ENCODE results near the gene SAFB2. TPM values are rescaled to one million over a fixed set of nuclear protein-coding genes. Genes with fewer than 3 reads are reported as not detected.
"Not testable (repeated sequence)": the region's sequence is repeated elsewhere in the genome, so short reads cannot be mapped to it uniquely, and the experiment has no call there.

SAFB2 gene
- total RNA-seq, 4 donors from 2014 or later: 59.5 to 200 (median 121) TPM

- Histone ChIP-seq H3K9me3 (no peaks in the 10 kb centered on the region), H3K4me3 (no peak overlapping the region), H3K36me3 (peaks cover 0 to 78% (median 6%) of the 10 kb centered on the region in 3 donors), H3K27ac (no peak overlapping the region), H3K4me1 (peaks cover 0 to 16% (median 3%) of the 10 kb centered on the region in 4 donors), H3K27me3 (no peaks in the 10 kb centered on the region)
- TF ChIP-seq POLR2A (IDR thresholded peaks at IDR 0.05): no peak
- TF ChIP-seq CTCF (IDR thresholded peaks at IDR 0.05): no peak
- DNase-seq: no peak
Measured at GRCh38 chr19:5615756-5616327, 6.7 kb downstream of the SAFB2 start.

DNA sequence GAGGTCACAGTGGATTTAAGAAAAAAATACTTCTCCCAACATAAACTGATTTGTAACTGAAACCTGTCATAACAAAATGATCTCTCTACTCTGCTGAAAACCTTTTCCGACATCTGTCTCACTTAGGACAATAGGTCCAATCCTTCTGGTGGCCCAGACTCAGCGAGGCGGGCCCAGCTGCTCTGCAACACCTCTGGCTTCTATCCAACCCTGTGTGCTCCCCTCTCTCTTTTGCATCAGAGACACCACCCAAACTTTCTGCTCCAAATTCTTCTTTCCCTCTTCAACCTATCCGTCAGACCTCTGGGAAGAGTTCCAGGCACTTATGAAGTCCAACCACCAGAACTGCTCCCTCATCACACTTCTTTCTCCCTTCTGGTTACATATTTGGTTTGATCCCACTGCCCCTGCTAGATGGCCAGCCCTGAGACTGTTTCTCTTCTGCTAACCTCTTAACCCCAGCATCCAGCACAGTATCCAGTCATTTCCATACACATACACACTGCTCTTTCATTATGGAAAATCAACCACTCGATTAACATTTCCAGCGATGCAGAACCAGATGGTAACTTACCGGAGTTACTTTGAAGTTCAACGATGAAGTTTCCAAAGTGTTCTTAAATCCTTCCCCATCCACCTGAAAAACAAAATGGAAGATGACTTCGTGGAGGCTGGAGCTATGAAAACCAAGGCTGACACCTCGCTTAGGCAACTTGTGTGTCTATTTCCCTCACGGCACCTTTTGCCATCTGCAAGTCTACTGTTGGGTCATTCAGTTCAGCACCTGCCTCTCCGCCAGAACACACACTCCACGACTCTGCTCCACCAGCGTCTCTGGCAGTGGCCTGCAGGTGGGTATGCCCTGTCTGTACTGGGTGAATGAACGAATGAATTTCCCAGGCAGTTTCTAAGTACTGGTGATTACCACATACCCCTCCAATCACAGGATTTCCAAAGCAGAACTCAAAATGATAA is 9.4 kb downstream of the SAFB2 start:
- H3K4me1 ChIP-seq: no peaks in the 10 kb centered on the region
- no peak for TF ChIP-seq CTCF (IDR thresholded peaks at IDR 0.05)
- TF ChIP-seq POLR2A (IDR thresholded peaks at IDR 0.05): no peak
- DNase-seq: no peak
- H3K4me3 ChIP-seq: no peak overlapping the region
- peaks cover 0 to 88% (median 6%) of the 10 kb centered on the region in 3 donors for H3K36me3 ChIP-seq
- H3K9me3 ChIP-seq: no peaks in the 10 kb centered on the region
- H3K27ac ChIP-seq: no peak overlapping the region
- no peaks in the 10 kb centered on the region for H3K27me3 ChIP-seq

GRCh38 chr19:5609881-5610448 is 12.6 kb downstream of the SAFB2 start:
- no peak for TF ChIP-seq CTCF (IDR thresholded peaks at IDR 0.05)
- no peak for TF ChIP-seq POLR2A (IDR thresholded peaks at IDR 0.05)
- DNase-seq: no peak
- no peaks in the 10 kb centered on the region for H3K27me3 ChIP-seq
- H3K4me1 ChIP-seq: peaks cover 0 to 9% (median 0%) of the 10 kb centered on the region in 4 donors
- H3K36me3 ChIP-seq: peaks cover 0 to 91% (median 6%) of the 10 kb centered on the region in 3 donors
- no peak overlapping the region for H3K4me3 ChIP-seq
- H3K27ac ChIP-seq: no peak overlapping the region
- no peaks in the 10 kb centered on the region for H3K9me3 ChIP-seq

DNA sequence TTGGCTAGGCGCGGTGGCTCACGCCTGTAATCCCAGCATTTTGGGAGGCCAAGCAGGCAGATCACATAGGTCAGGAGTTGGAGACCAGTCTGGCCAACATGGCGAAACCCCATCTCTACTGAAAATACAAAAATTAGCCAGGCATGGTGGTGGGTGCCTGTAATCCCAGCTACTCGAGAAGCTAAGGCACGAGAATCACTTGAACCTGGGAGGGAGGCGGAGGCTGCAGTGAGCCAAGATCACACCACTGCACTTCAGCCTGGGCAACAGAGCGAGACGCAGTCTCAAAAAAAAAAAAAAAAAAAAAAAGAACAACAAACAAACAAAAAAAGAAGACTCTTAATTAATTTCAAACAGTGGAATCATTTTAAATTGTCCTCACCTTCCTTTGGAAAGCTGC is 13.8 kb downstream of the SAFB2 start:
- not testable (repeated sequence) for H3K4me1 ChIP-seq, H3K9me3 ChIP-seq, H3K4me3 ChIP-seq, H3K27ac ChIP-seq, H3K27me3 ChIP-seq, DNase-seq
- peaks cover 0 to 91% (median 0%) of the 10 kb centered on the region in 3 donors for H3K36me3 ChIP-seq

DNA sequence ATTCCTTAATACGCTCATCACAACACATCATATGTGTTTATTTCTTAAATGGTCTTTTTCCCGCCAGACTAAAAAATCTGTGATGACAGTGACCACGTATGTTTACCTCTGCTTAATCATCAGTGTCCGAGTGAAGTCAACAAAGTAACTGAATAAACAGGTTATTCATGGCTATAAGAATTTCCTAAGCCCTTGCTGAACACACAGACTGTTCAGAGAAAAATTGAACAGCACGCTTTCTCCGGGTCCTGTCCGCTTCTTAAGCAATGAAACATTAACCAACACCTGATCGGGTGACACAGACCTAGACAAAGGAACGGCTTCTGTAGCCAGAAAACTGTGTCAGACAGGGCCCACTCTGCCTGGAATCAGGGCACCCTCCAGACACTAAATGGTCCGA is 14.3 kb downstream of the SAFB2 start:
- peaks cover 0 to 9% (median 0%) of the 10 kb centered on the region in 4 donors for H3K4me1 ChIP-seq
- no peaks in the 10 kb centered on the region for H3K9me3 ChIP-seq
- no peak overlapping the region for H3K27ac ChIP-seq
- TF ChIP-seq POLR2A (IDR thresholded peaks at IDR 0.05) (no peak), CTCF (IDR thresholded peaks at IDR 0.05) (no peak)
- peaks cover 0 to 91% (median 0%) of the 10 kb centered on the region in 3 donors for H3K36me3 ChIP-seq
- H3K4me3 ChIP-seq: no peak overlapping the region
- no peaks in the 10 kb centered on the region for H3K27me3 ChIP-seq
- no peak for DNase-seq
